ENCODE results near the gene ITIH6.

- TF ChIP-seq CTCF (IDR thresholded peaks at IDR 0.05; ENCODE audit: insufficient read depth, low read depth, low read length) (no peak), EZH2 (IDR thresholded peaks at IDR 0.05; ENCODE audit: insufficient read depth, low read length) (no peak)
Observed at GRCh38 chrX:54798137-54798536, at the start of gene ITIH6.
